HCT116 (cell line): ENCODE measurements around the gene PDZRN4. TPM values are rescaled to one million over a fixed set of nuclear protein-coding genes. Genes with fewer than 3 reads are reported as not detected.

ENCODE experiments used
- ATAC-seq: fragments of 200-7000 bp; cut with Tn5 transposase; 2 replicates; pipeline ENCODE4 v1.9.1; 2020; ENCODE audit warnings: mild to moderate bottlenecking, moderate library complexity
- BruUV-seq: library from RNA; stranded (reverse); fragments of 400-500 nt; replicated peaks from 2 replicates; lab custom pipeline; 2021; lab: Mats Ljungman, UMichigan
- CTCF ChIA-PET: fragments of 300-600 bp; sonication (Branson Sonifier 250); formaldehyde crosslinking; loops from one replicate; lab custom pipeline; 2021; ENCODE audit warnings: antibody characterized with exemption; lab: Charles Lee
- POLR2A ChIA-PET: fragments of 300-600, 350-600 bp; sonication (Branson Sonifier 250); formaldehyde crosslinking; loops from one replicate; lab custom pipeline; 2021; ENCODE audit warnings: antibody characterized with exemption; lab: Charles Lee
- RAD21 ChIA-PET, 2 experiments: fragments of 300-600 bp; sonication (Branson Sonifier 250); formaldehyde crosslinking; loops; one replicate each; lab custom pipeline; 2023; ENCODE audit warnings: low total read pairs in 2 of 2; ENCODE audit not compliant: uncharacterized antibody in 2 of 2, unreplicated experiment in 2 of 2, low non-redundant PET in 1 of 2; lab: Charles Lee
- DNase-seq: peaks from one replicate; pipeline ENCODE4 v3.0.0-alpha.2; 2010; ENCODE audit warnings: low read depth, low spot score
- H2AFZ ChIP-seq: fragments of 200-600 bp; shearing (Covaris generic), sonication (generic); 2 replicates; pipeline ENCODE4 v1.6.1; 2017; ENCODE audit warnings: low read depth, mixed run types, mixed read lengths, antibody characterized with exemption, low read length; ENCODE audit not compliant: poor library complexity, severe bottlenecking
- H3K27ac ChIP-seq: 2 replicates; pipeline ENCODE4 v1.5.1; 2012; ENCODE audit warnings: low read depth, low read length
- H3K27me3 ChIP-seq: fragments of 200-600 bp; sonication (generic); 2 replicates; pipeline ENCODE4 v1.6.1; 2016; ENCODE audit warnings: mixed run types, low read length, mixed read lengths; ENCODE audit not compliant: insufficient read depth
- H3K36me3 ChIP-seq, 2 experiments: fragments of 200-500 bp in 1 of 2; fragments of 200-600 bp in 1 of 2; sonication (Bioruptor generic) in 1 of 2; sonication (generic) in 1 of 2; 2 replicates each; pipeline versions ENCODE4 v1.5.1 to v1.6.1; 2014 to 2016; ENCODE audit warnings: low read length in 2 of 2, inconsistent platforms in 1 of 2, mixed read lengths in 1 of 2, mixed run types in 1 of 2; ENCODE audit not compliant: insufficient read depth in 2 of 2, control insufficient read depth in 1 of 2
- H3K4me1 ChIP-seq, 2 experiments: fragments of 200-600 bp in 1 of 2; sonication (generic) in 1 of 2; 2 replicates each; pipeline versions ENCODE4 v1.5.1 to v1.6.1; 2012 to 2017; ENCODE audit warnings: low read length in 2 of 2, inconsistent platforms in 1 of 2, mild to moderate bottlenecking in 1 of 2, mixed read lengths in 1 of 2, mixed run types in 1 of 2, moderate library complexity in 1 of 2; ENCODE audit not compliant: insufficient read depth in 2 of 2, control insufficient read depth in 1 of 2
- H3K4me2 ChIP-seq: fragments of 200-600 bp; sonication (generic); 2 replicates; pipeline ENCODE4 v1.6.1; 2017; ENCODE audit warnings: mixed run types, low read length, mixed read lengths
- H3K4me3 ChIP-seq, 2 experiments: fragments of 200-600 bp in 1 of 2; sonication (generic) in 1 of 2; replicated peaks in 1 of 2; 2 replicates each; pipeline ENCODE4 v1.5.1; 2011 to 2016; ENCODE audit warnings: low read length in 2 of 2, control low read depth in 1 of 2, low read depth in 1 of 2, mild to moderate bottlenecking in 1 of 2, mixed read lengths in 1 of 2, mixed run types in 1 of 2
- H3K79me2 ChIP-seq: fragments of 200-600 bp; sonication (generic); 2 replicates; pipeline ENCODE4 v1.6.1; 2017; ENCODE audit warnings: mild to moderate bottlenecking, mixed run types, low read length, moderate library complexity, mixed read lengths; ENCODE audit not compliant: insufficient read depth
- H3K9ac ChIP-seq: fragments of 200-600 bp; sonication (generic); 2 replicates; pipeline ENCODE4 v1.6.1; 2016; ENCODE audit warnings: low read length, mixed read lengths
- H3K9me2 ChIP-seq: fragments of 200-600 bp; sonication (generic), shearing (Covaris generic); 2 replicates; pipeline ENCODE4 v1.6.1; 2017; ENCODE audit warnings: mixed run types, mild to moderate bottlenecking, moderate library complexity; ENCODE audit not compliant: insufficient read depth
- H3K9me3 ChIP-seq, 2 experiments: fragments of 200-500 bp in 1 of 2; fragments of 200-600 bp in 1 of 2; sonication (Bioruptor generic) in 1 of 2; sonication (generic) in 1 of 2; 2 replicates each; pipeline ENCODE4 v1.6.1; 2014 to 2017; ENCODE audit warnings: low read length in 2 of 2, mixed read lengths in 2 of 2, inconsistent platforms in 1 of 2, low read depth in 1 of 2, mild to moderate bottlenecking in 1 of 2, mixed run types in 1 of 2, moderate library complexity in 1 of 2; ENCODE audit not compliant: control insufficient read depth in 1 of 2, insufficient read depth in 1 of 2
- H4K20me1 ChIP-seq: fragments of 200-600 bp; sonication (generic), shearing (Covaris generic); 2 replicates; pipeline ENCODE4 v1.6.1; 2017; ENCODE audit warnings: mixed run types, mild to moderate bottlenecking, moderate library complexity; ENCODE audit not compliant: insufficient read depth
- ATF3 ChIP-seq: IDR thresholded peaks from 2 replicates; pipeline ENCODE4 v1.6.1; 2012
- CBX3 ChIP-seq: IDR thresholded peaks from 2 replicates; pipeline ENCODE4 v1.6.1; 2012; ENCODE audit warnings: low read depth
- CEBPB ChIP-seq: IDR thresholded peaks from 2 replicates; pipeline ENCODE4 v1.6.1; 2012; ENCODE audit warnings: low read depth
- EGR1 ChIP-seq: IDR thresholded peaks from 2 replicates; pipeline ENCODE4 v1.6.1; 2012; ENCODE audit warnings: low read depth
- EZH2 ChIP-seq: fragments of 200-600 bp; sonication (generic); IDR thresholded peaks from 2 replicates; pipeline ENCODE4 v1.6.1; 2017; ENCODE audit warnings: antibody characterized with exemption, mixed run types
- REST ChIP-seq: IDR thresholded peaks from 2 replicates; pipeline ENCODE4 v1.6.1; 2012; ENCODE audit warnings: low read depth
- SP1 ChIP-seq: IDR thresholded peaks from 2 replicates; pipeline ENCODE4 v1.6.1; 2012; ENCODE audit warnings: low read depth
- SRF ChIP-seq: IDR thresholded peaks from 2 replicates; pipeline ENCODE4 v1.6.1; 2012; ENCODE audit warnings: low read depth
- TCF7L2 ChIP-seq: IDR thresholded peaks from 2 replicates; pipeline ENCODE4 v1.7.0; 2011; ENCODE audit warnings: borderline replicate concordance, inconsistent platforms; ENCODE audit not compliant: insufficient read depth, insufficient read length; ENCODE audit errors: extremely low read depth
- YY1 ChIP-seq: IDR thresholded peaks from 2 replicates; pipeline ENCODE4 v1.6.1; 2011; ENCODE audit warnings: low read length, low read depth, moderate library complexity, mild to moderate bottlenecking; ENCODE audit not compliant: insufficient replicate concordance; ENCODE audit errors: extremely low read depth
- intact Hi-C: fragments of 100-400 bp; cut with micrococcal nuclease; formaldehyde crosslinking; loops from 2 replicates; pipeline ENCODE4 v1.10.0; 2022
- total RNA-seq: library from RNA; stranded (reverse); gene quantifications from one replicate; pipeline ENCODE4 v1.2.1, GENCODE V29; 2021; ENCODE audit not compliant: unreplicated experiment
- TF ChIP-seq, protein P1 (sequence below): IDR thresholded peaks from 2 replicates; pipeline ENCODE4 v1.6.1; 2011; ENCODE audit warnings: mild to moderate bottlenecking, low read length, moderate library complexity; ENCODE audit not compliant: insufficient replicate concordance; ENCODE audit errors: extremely low read depth
- TF ChIP-seq, protein P2 (sequence below), 3 experiments: fragments of 200-600 bp in 1 of 3; sonication (generic) in 1 of 3; IDR thresholded peaks in 2 of 3; conservative IDR thresholded peaks in 1 of 3; 2 replicates each; pipeline ENCODE4 v1.5.1; 2012 to 2017; ENCODE audit warnings: low read depth in 2 of 3, low read length in 2 of 3, antibody characterized with exemption in 1 of 3, borderline replicate concordance in 1 of 3, control low read depth in 1 of 3, mild to moderate bottlenecking in 1 of 3, mixed read lengths in 1 of 3, mixed run types in 1 of 3, moderate library complexity in 1 of 3; ENCODE audit not compliant: insufficient read depth in 1 of 3

The PDZRN4 gene
- total RNA-seq, 1 experiment from 2014 or later, result not detected

DNA sequence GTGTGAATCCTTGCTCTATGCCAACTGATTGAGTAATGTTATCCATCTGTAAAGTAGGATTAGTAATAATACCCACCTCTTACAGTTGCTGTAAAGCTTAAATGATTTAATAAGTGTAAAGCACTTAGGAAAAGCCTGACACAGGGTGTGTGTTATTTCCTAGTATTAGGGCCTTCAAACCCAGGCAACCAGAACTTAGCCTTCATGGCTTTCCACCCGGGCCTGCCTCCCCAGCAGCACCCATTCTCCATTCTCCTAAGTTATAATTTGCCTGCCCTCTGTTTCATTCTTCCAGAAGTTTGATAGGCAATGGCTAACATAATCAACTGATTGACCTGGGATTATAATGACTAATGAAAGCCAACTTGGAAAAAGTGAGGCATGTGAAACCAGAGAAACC lies 20.4 kb upstream of the PDZRN4 start:
- H3K9me2 ChIP-seq, result no peaks in the 10 kb centered on the region
- TF ChIP-seq, protein P1, sequence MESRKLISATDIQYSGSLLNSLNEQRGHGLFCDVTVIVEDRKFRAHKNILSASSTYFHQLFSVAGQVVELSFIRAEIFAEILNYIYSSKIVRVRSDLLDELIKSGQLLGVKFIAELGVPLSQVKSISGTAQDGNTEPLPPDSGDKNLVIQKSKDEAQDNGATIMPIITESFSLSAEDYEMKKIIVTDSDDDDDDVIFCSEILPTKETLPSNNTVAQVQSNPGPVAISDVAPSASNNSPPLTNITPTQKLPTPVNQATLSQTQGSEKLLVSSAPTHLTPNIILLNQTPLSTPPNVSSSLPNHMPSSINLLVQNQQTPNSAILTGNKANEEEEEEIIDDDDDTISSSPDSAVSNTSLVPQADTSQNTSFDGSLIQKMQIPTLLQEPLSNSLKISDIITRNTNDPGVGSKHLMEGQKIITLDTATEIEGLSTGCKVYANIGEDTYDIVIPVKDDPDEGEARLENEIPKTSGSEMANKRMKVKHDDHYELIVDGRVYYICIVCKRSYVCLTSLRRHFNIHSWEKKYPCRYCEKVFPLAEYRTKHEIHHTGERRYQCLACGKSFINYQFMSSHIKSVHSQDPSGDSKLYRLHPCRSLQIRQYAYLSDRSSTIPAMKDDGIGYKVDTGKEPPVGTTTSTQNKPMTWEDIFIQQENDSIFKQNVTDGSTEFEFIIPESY, result no peak
- no peak for TF ChIP-seq TCF7L2
- no peak for TF ChIP-seq CEBPB
- no peak for TF ChIP-seq SP1
- intact Hi-C loops, result no loop called here
- H3K4me3 ChIP-seq, result no peak overlapping the region
- no peaks in the 10 kb centered on the region for H4K20me1 ChIP-seq
- H3K79me2 ChIP-seq, result no peaks in the 10 kb centered on the region
- DNase-seq, result no peak
- no TSS peak for BruUV-seq
- ChIA-PET CTCF (no interaction called here), RAD21 (no interaction called here), POLR2A (no interaction called here)
- no peaks in the 10 kb centered on the region for H3K27me3 ChIP-seq
- H3K9ac ChIP-seq, result no peak overlapping the region
- no peak overlapping the region for H2AFZ ChIP-seq
- ATAC-seq, result no peak
- H3K4me1 ChIP-seq, result no peaks in the 10 kb centered on the region
- no peaks in the 10 kb centered on the region for H3K9me3 ChIP-seq
- H3K36me3 ChIP-seq, result no peaks in the 10 kb centered on the region
- no peak overlapping the region for H3K27ac ChIP-seq
- no peak overlapping the region for H3K4me2 ChIP-seq

- DNase-seq (no peak), ATAC-seq (no peak)
- ChIA-PET RAD21 (no interaction called here), CTCF (interaction anchor here (1.9 kb wide), 1 partner anchor 16 kb away, joined by 5 read pairs; no protein-coding TSS in a partner anchor), POLR2A (no interaction called here)
- no peak overlapping the region for H3K4me2 ChIP-seq
- H3K9ac ChIP-seq, result no peak overlapping the region
- no peaks in the 10 kb centered on the region for H3K27me3 ChIP-seq
- H3K4me3 ChIP-seq, result no peak overlapping the region
- intact Hi-C loops, result no loop called here
- H3K9me3 ChIP-seq, result no peaks in the 10 kb centered on the region
- H3K4me1 ChIP-seq, result no peaks in the 10 kb centered on the region
- no TSS peak for BruUV-seq
- H2AFZ ChIP-seq, result no peak overlapping the region
- H3K27ac ChIP-seq, result no peak overlapping the region
- no peaks in the 10 kb centered on the region for H3K79me2 ChIP-seq
- H3K9me2 ChIP-seq, result no peaks in the 10 kb centered on the region
- no peaks in the 10 kb centered on the region for H3K36me3 ChIP-seq
- no peaks in the 10 kb centered on the region for H4K20me1 ChIP-seq
- TF ChIP-seq EZH2 (no peak), SRF (no peak), TCF7L2 (no peak), REST (no peak), CBX3 (no peak), ATF3 (no peak), YY1 (no peak), EGR1 (no peak), CEBPB (no peak)
- TF ChIP-seq, protein P2, sequence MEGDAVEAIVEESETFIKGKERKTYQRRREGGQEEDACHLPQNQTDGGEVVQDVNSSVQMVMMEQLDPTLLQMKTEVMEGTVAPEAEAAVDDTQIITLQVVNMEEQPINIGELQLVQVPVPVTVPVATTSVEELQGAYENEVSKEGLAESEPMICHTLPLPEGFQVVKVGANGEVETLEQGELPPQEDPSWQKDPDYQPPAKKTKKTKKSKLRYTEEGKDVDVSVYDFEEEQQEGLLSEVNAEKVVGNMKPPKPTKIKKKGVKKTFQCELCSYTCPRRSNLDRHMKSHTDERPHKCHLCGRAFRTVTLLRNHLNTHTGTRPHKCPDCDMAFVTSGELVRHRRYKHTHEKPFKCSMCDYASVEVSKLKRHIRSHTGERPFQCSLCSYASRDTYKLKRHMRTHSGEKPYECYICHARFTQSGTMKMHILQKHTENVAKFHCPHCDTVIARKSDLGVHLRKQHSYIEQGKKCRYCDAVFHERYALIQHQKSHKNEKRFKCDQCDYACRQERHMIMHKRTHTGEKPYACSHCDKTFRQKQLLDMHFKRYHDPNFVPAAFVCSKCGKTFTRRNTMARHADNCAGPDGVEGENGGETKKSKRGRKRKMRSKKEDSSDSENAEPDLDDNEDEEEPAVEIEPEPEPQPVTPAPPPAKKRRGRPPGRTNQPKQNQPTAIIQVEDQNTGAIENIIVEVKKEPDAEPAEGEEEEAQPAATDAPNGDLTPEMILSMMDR (IDR thresholded peaks at IDR 0.05 in 2 of 3, conservative IDR thresholded peaks at IDR 0.05 in 1 of 3; ENCODE audit: borderline replicate concordance in 1 of 3, insufficient read depth in 1 of 3, low read depth in 2 of 3, low read length in 2 of 3), result no peak
These were observed 13.5 kb upstream of the PDZRN4 start for GRCh38 chr12:41174602-41175001.
